T1000 (cell line): ENCODE results near the gene RXFP1.

ENCODE experiments used
- DNase-seq: peaks from one replicate; lab custom pipeline; 2025; ENCODE audit warnings: mixed read lengths; lab: John Stamatoyannopoulos, UW

Gene RXFP1

DNA sequence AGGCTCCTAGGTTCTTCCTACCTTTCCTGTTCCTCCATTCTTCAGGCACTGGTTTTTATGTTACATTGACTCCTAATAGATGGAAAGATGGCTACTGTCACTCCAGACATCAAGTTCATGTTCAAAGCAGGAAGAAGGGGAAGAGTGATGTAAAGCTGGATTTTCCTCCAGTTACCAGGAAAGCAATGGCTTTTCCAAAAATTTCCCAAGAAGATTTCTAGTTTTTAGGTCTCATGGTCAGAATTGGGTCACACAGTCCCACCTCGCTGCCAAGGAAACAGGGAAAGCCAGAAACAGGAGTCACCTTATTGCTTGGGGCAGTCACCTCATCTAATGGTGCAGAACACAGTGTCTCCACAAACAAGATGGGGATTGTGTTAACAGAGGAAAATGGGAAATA, 21.5 kb downstream of the RXFP1 start:
- no peak for DNase-seq

DNA sequence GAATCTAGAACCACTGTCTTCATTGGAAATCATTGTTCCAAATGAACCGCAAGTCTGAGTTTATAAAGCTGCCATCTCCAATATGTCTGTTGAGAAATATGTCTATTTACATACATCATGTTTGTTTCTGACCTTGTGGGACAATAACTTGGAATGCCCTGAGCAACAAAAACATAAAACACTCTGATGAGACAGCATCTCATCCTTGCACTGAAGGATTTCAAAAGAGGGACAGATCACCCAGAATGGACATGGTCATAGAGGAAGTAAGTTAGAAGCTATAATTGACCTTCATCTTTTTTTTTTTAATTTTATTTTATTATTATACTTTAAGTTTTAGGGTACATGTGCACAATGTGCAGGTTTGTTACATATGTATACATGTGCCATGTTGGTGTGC, 22.5 kb downstream of the RXFP1 start:
- no peak for DNase-seq

DNA sequence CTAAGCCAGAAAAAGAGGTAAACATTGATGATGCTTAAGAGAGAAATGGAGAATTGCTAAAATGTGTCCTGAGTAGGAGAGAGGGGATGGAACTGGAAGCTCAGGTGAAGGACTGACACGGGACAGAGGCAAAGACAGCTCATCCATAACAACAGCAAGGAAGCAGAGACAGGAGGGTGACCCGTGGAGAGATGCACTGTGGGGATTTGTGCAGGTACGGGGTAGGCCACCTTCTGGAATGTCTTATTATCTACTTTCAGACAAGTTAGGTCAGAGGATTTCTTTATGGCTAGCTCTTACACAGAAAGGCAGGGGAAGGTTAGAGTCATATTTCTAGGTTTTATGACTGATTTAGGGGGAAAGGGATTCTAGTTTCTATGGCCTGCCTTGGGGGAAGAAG, 31.7 kb downstream of the RXFP1 start:
- no peak for DNase-seq

DNA sequence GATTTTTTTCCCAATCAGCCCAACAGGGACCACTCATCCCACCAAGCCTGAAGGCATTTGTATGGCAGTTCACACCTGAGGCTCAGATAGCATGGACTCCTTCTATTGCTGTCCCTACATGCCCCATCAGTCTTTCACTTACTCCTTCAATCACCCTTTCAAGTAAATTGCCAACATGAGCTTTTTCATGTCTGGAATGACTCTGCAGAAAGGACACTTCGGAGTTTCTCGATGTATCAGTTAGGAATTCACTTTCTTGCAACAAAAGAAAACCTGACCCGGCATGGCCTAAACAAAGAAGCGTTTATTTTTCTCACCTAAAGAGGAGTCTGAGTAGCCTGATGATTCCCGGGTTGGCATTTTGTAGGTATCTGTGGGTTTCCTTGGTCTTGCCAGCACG, 38.6 kb downstream of the RXFP1 start:
- DNase-seq: no peak

DNA sequence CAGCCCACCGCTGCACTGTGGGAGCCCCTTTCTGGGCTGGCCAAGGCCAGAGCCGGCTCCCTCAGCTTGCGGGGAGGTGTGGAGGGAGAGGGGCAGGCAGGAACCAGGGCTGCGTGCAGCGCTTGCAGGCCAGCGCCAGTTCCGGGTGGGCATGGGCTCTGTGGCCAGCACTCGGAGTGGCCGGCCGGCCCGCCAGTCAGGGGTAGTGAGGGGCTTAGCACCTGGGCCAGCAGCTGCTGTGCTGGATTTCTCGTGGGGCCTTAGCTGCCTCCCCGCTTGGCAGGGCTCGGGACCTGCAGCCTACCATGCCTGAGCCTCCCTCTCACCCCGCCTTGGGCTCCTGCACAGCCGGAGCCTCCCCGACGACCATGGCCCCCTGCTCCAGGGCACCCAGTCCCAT, 45.2 kb downstream of the RXFP1 start:
- no peak for DNase-seq

DNA sequence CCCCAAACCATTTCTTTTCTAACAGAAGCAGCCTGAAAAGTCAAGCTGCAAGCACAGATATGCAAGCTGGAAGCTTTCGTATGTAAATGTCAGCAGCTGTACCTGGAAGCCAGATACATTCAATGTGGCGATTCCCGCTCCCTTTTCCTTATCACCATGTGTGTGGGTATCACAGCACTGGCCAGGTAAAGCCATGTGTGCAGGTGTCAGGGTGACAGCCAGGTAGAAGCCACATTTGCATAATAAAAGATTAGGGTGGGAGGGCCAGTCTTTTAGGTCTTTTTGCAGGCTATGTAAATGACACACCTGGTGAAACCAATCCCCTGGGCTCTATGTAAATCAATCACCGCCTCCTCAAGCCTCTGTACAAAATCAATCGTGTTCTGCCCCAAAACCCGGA, 50.1 kb downstream of the RXFP1 start:
- no peak for DNase-seq

DNA sequence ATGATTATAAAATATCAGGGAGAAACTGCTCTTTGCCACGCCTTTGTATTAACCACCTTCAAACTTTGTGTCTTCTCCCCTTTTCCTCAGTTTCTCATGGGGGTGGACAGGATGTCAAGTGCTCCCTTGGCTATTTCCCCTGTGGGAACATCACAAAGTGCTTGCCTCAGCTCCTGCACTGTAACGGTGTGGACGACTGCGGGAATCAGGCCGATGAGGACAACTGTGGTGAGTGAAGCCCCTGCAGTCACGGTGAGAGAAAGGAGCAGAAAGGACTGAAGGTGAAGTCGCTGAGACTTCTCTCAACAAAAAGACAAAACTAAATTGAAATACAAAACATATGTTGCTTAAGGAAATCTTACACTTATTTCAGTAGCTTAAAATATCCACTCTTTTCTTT, 50.9 kb downstream of the RXFP1 start:
- DNase-seq: no peak

DNA sequence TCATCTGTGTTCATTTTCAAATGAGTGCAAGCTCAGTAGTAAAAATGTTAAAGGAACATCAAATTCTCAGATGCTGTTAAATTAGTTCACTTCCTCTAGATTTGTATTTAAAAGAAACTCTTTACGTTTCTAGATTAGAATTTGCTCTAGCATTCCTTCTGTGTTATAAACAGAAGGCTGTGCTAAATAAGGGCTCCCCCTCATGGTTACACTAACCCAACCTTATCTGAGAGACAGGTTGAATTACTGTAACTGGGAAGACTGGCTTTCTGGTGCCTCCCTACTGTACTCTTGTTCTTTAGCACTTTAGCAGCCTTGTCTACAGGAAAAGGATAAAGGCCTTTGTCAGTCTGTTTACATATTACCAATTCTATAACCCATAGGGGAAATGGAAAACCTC, 56.8 kb downstream of the RXFP1 start:
- DNase-seq: no peak

DNA sequence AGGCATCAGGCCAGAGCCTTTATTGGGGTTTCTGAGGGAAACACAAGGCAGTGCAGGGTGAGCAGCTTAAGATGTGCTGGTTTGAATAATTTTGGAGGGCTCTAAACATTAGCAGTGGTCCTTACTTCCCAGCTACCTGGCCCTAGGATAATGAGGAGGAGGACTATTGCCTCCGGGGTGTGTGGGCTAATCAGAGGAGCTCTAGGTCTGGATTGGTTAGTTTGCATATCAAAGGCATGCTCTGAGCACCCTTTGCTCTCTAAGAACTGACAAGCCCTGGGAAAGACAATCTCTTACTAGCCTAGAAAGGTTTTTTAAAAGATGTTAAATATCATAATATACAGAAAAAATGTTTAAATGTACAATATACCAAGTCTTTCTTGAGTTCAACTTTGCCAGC, 58.4 kb downstream of the RXFP1 start:
- no peak for DNase-seq

DNA sequence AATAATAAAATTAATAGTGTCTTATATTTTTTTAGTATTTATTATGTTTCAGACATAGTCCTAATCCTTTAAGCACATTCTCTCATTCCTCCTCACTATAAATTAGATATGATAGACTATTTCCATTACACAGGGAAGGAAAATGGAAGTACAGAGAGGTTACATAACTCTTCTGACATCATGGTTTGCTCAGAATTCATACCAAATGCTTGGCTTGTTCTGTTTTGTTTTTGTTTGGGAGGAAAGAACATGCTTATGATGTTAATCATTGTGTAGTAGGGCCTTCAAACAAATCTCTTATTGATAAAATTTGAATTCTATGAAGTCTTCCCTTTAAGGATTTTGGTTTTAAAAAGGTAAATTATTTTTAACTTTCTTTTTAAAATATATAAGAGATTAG, 59.5 kb downstream of the RXFP1 start:
- DNase-seq: no peak

DNA sequence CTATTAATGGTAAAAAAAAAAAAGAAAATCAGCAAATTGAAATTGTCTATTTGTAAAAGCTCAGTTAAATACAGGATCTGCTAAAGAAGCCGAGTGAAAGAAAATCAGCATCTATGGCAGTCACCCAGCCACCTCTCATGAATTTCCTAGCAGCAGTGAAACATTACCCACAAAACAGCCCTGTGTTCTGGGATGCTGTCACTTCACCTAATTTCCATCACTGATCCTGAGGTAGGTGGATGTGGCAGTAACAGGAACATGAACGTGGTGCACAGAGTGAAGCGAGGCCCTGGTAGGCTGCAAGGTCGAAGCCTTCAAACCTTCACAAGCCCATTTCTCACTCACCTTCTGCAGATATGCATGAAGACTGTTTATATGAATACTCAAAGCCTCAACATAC, 65.2 kb downstream of the RXFP1 start:
- DNase-seq: no peak

DNA sequence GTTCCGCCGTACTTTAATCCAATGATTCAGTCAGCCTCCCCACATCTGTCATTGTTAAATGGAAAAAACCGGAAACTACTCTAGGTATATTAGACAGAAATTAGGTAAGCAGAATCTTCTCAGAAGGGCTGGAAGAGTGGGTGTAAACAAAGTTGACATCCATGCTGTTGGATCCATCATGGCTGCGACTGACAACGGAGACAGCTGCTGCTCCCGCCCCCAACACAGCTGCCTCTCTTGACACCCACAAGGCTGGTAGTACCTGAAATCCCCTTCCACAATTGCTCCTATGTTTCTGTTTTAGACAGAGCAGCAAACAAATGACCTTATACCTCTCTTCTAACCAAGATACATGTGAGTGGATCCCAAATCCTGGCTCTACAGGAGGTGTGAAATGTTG, 66.6 kb downstream of the RXFP1 start:
- no peak for DNase-seq

DNA sequence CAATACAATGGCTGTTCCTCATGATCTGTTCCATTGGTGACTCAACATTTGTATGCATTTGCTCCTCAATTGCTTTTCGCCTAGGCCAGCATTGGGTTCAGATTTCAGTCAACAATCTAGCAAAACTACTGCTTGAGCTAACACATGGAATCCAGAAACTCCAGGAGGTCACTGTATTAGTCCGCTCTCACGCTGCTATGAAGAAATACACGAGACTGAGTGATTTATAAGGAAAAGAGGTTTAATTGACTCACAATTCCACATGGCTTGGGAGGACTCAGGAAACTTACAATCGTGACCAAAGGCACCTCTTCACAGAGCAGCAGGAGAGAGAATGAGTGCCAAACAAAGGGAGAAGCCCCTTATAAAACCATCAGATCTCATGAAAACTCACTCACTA, 67.1 kb downstream of the RXFP1 start:
- DNase-seq: no peak

DNA sequence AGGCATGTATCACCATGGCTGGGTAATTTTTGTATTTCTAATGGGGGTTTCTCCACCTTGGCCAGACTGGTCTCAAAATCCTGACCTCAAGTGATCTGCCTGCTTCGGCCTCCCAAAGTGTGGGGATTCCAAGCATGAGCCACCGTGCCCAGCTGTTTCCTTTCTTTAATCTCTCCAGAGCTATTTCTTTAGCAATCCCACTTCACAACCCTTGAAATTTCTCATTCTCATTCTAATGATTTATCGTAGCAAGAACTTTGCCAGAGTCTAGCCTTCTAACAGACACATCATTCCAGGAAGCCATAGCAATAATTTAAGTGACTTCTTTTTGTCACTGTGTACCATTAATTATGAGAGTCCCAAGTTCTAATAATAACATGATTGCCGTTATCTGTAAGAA, 68.6 kb downstream of the RXFP1 start:
- no peak for DNase-seq

DNA sequence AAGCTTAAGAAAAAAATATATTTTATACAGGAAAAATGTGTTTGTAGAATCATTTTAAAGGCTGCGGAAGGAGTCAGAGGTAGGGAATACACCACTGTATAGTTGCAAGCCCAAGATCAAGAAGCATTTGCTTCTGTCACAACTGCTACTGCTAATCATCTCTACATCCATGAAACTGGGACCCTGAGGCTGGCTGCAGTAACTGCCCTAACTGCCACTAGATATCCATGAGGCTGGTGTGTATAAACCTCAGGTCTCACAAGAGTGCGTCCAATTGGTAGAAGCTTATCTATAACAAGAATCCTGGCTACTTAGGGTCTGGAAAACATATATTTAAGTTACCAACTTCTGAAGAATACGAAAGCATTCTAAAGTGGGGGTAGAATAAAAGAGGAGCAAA, 69.1 kb downstream of the RXFP1 start:
- no peak for DNase-seq

DNA sequence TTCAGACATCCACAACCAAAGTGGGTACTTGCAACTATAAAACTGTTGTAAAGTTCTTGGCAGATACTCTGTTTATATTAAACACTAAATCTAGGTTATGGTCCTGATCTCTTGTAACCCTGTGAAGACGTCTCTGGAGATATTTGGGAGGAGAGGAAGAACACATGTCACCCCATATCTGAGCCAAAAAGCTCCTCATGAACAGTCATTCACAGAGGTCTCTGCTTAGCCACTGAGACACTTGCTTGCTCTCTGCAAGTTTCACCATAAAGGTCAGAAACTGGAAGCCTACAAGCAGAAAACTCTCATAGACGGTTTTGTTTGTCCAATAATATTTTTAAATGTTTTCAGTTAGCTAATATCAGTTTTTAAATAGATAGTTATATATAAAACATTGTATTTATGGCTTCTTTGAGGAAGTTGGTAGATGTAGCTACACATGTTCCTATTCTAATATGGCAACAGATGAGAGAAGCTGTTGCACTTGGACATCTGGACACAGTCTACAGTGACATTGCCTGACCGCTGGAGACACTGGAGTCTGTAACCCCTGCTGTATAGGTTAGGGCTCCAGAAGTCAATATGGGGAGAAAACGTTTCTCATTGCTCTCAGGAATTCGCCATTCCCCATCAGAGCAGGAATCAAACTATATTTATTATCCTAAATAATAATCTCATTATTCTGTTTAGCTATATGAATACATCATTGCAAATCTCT, 76.4 kb downstream of the RXFP1 start:
- no peak for DNase-seq

DNA sequence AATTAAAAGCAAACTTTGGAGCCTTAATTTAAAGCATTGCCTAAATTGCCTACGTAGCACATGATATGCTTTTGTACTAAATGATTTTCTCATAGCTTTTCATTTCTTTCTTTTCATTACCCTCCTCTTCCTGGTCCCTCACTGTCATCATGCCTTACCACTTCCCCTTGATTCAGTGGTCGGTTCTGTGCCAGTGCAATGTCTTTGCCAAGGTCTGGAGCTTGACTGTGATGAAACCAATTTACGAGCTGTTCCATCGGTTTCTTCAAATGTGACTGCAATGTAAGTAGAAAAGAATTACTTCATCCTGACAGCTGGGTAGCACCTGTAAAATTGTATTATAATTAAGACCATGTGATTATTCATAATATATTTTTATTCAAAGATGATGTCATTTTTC, 77.5 kb downstream of the RXFP1 start:
- no peak for DNase-seq

DNA sequence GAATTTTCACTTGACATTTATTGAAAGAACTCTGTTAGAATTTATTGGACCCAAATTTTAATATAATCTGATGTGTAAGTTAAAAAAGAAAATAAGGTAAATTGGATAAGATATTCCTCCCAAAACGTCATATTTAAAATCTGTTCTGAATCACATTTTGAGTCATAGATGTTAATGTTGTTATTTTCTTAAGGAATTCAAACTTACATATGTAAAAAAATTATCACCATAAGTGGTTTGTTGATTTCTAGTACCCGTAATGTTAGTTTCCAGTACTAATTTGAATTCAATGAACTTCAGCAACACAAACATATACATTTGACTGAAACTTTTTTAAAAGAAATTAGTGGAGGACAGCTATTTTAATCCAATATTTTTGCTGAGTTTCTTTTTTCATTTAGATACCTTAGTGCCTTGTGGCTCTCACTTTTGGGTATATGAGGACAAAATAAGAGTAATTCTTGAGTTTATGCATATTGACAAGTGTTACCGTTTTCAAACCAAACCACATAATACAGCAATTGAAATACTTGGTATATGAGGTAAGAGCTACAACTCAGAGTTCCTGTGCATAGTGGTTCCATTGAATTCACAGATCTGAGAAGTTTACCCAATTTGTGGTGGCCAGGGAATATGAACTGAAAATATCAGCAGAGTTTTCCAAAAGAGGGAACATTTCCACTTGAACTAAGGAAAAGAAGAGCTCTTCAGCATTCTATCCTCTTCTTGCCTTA, 78.2 kb downstream of the RXFP1 start:
- no peak for DNase-seq

DNA sequence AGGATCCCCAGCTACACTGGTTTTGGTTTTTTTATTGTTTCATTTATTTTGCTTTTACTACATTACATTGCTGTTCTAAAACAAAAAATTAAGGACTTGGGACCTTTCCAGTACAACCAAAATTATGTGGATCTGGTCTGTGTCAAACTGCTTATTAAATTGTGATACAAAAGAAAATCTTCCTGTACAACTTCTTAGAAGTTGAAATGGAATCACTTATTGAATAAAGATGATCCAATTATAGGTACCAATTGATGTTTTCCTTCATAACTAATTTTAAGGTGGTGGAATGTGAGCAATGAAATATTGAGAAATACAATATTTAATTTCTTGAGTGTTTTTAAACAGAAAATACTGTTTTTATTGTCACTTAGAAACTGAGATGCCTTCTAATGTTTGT, 82.7 kb downstream of the RXFP1 start:
- DNase-seq: no peak

DNA sequence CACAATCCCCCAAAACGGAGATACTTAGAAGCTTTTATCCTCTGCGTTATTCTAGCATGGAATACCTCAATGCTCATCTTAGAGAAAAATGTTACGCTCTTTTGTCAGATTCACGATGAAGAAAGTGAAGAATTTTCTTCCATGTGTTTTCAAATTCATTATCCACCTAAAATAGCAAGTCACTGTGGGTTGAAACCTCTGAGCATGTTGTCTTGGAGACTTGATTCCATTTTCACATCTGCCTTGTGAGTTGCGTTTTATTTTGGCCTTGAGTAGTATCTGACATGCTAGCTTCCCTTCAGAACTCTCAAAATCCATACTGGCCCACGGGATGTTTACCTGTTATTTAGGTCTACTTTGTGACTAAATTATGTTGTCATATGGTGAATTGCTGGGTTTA, 83.7 kb downstream of the RXFP1 start:
- DNase-seq: no peak

DNA sequence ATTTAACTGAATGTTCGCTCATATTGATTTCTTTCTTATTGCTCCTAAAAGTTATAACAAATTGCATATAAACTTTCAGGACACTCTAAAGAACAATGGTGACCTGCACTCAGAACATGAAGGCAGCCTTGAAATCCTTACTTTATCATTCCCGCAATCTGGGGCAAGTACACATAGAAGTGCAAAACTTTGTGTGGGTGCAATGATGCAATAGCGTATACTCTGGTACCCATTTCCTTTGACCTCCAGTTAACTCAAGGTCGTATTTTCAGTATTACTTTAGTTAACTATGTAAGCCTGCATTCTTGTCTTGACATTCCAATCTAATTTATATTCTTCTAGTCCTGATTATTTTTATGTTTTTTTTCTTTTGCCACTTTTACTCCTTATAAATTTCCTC, 85.3 kb downstream of the RXFP1 start:
- DNase-seq: no peak

DNA sequence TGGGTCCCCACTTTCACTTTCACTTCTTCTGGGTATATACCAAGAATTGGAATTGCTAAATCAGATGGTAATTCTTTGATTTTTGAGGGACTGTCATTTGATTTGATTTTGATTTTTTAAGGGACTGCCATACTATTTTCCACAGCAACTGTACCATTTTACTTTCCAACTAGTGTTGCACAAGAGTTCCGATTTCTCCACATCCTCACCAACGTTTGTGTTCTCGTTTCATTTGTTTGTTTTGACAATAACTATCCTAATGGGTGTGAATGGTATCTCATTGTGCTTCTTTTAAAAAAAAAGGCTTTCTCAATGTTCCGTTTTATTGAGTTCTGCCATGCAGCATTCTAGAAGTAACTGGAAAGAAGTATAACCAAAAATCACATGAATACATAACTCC, 87.4 kb downstream of the RXFP1 start:
- no peak for DNase-seq

DNA sequence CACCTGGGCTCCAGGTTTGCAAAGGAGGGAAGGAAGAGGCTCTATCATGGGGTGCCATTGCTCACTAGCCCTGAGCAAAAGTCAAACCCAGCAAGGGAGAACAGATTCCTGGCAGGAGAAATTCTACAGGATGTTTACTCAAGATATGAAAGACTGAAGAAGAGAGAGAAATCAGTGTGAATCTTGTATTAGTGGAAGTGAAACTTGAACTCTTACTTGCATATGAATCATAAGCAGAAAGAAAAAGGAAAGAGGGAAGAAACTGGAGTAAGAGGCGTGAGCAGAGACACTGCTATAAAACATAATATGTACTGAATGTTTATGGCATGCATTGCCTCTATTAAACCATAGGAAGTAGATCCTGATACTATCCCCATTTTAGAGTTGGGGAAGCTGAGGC, 89.1 kb downstream of the RXFP1 start:
- DNase-seq: no peak

DNA sequence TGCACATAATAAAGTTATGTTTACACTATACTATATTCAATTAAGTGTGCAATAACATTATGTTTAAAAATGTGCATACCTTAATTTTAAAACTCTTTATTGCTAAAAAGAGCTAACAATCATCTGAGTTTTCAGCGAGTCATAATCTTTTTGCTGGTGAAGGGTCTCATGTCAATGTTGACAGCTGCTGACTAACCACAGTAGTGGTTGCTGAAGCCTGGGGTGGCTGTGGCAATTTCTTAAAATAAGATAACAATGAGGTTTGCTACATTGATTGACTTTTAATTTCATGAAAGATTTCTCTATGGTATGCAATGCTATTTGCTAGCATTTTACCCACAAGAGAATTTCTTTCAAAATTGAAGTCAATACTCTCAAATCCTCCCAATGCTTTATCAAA, 91.4 kb downstream of the RXFP1 start:
- DNase-seq: no peak
